ENCODE measurements around the gene MGAT4A. TPM values are rescaled to one million over a fixed set of nuclear protein-coding genes. Genes with fewer than 3 reads are reported as not detected.
"Not testable (repeated sequence)": the region's sequence is repeated elsewhere in the genome, so short reads cannot be mapped to it uniquely, and the experiment has no call there.

The MGAT4A gene
- total RNA-seq, 4 donors from 2014 or later = 12.6 to 50.0 (median 16.1) TPM

- Histone ChIP-seq H3K4me1 (peaks cover 0 to 38% (median 11%) of the 10 kb centered on the region in 4 donors), H3K27ac (peak overlapping the region in 3 of 4 donors; percentile 83 to 94 (median 91)), H3K27me3 (no peaks in the 10 kb centered on the region), H3K9me3 (no peaks in the 10 kb centered on the region), H3K36me3 (no peaks in the 10 kb centered on the region), H3K4me3 (peak overlapping the region; percentile 34 to 96 (median 83))
- TF ChIP-seq EP300 (IDR thresholded peaks at IDR 0.05) (no peak), CTCF (IDR thresholded peaks at IDR 0.05) (no peak), POLR2A (IDR thresholded peaks at IDR 0.05) (no peak)
- 47% methylated on average over 6 of the region's 6 CpGs for WGBS, 2 donors
- no peak for DNase-seq (ENCODE audit: low spot score in 2 of 2)
Measured at GRCh38 chr2:98731894-98732349, 990 bp upstream of the MGAT4A start.

- no peak for DNase-seq (ENCODE audit: low spot score in 2 of 2)
- Histone ChIP-seq H3K4me1 (peaks cover 0 to 47% (median 14%) of the 10 kb centered on the region in 4 donors), H3K4me3 (peak overlapping the region; percentile 50 to 96 (median 68)), H3K36me3 (no peaks in the 10 kb centered on the region), H3K9me3 (no peaks in the 10 kb centered on the region), H3K27ac (peak overlapping the region; percentile 9 to 88 (median 82)), H3K27me3 (no peaks in the 10 kb centered on the region)
- WGBS, 2 donors = 0% methylated on average over 9 of the region's 56 CpGs; no CpG with 5 or more reads in 1 of the 2 donors
- TF ChIP-seq CTCF (IDR thresholded peaks at IDR 0.05) (peak in 2 of 5 experiments; percentile 10 to 29), EP300 (IDR thresholded peaks at IDR 0.05) (no peak)
Measured at GRCh38 chr2:98730707-98731040, 258 bp downstream of the MGAT4A start.

- Histone ChIP-seq H3K4me1 (peaks cover 0 to 47% (median 14%) of the 10 kb centered on the region in 4 donors), H3K9me3 (no peaks in the 10 kb centered on the region), H3K27ac (peak overlapping the region; percentile 9 to 88 (median 82)), H3K4me3 (peak overlapping the region; percentile 50 to 96 (median 68)), H3K36me3 (no peaks in the 10 kb centered on the region), H3K27me3 (no peaks in the 10 kb centered on the region)
- TF ChIP-seq POLR2A (IDR thresholded peaks at IDR 0.05) (peak in 1 of 2 donors; percentile 6), EP300 (IDR thresholded peaks at IDR 0.05) (no peak), CTCF (IDR thresholded peaks at IDR 0.05) (no peak)
- WGBS, 2 donors = 1% methylated on average over 16 to 22 of the region's 45 CpGs
- DNase-seq (ENCODE audit: low spot score in 2 of 2) = peak; percentile 27 to 35
Measured at GRCh38 chr2:98730053-98730706, 752 bp downstream of the MGAT4A start.

- Histone ChIP-seq H3K4me1 (peaks cover 0 to 47% (median 14%) of the 10 kb centered on the region in 4 donors), H3K27ac (peak overlapping the region in 3 of 4 donors; percentile 80 to 88 (median 83)), H3K4me3 (peak overlapping the region; percentile 50 to 96 (median 68)), H3K27me3 (no peaks in the 10 kb centered on the region), H3K36me3 (no peaks in the 10 kb centered on the region), H3K9me3 (no peaks in the 10 kb centered on the region)
- DNase-seq (ENCODE audit: low spot score in 2 of 2) = no peak
- 44% methylated on average over 10 of the region's 10 CpGs for WGBS, 2 donors
- no peak for TF ChIP-seq EP300 (IDR thresholded peaks at IDR 0.05)
- TF ChIP-seq CTCF (IDR thresholded peaks at IDR 0.05) = no peak
- TF ChIP-seq POLR2A (IDR thresholded peaks at IDR 0.05) = no peak
Measured at GRCh38 chr2:98729652-98730051, 1.3 kb downstream of the MGAT4A start.

GRCh38 chr2:98728088-98728718, 2.7 kb downstream of the MGAT4A start:
- DNase-seq (ENCODE audit: low spot score in 2 of 2); H3K36me3 ChIP-seq; H3K9me3 ChIP-seq; H3K27me3 ChIP-seq: not testable (repeated sequence)
- peak overlapping the region in 2 of 4 donors; percentile 18 to 57 for H3K27ac ChIP-seq
- peaks cover 0 to 47% (median 14%) of the 10 kb centered on the region in 4 donors for H3K4me1 ChIP-seq
- 87 to 89% methylated on average over 5 of the region's 5 CpGs for WGBS, 2 donors
- peak overlapping the region in 1 of 4 donors; percentile 72 for H3K4me3 ChIP-seq
